Lung (tissue), 12 donors: Measurements from ENCODE around the gene CST8. TPM values are rescaled to one million over a fixed set of nuclear protein-coding genes. Genes with fewer than 3 reads are reported as not detected.

Source experiments
- ATAC-seq: fragments of 200-7000 bp; cut with Tn5 transposase; one replicate; pipeline ENCODE4 v1.9.1; 2020; ENCODE audit warnings: moderate number of reproducible peaks; ENCODE audit not compliant: insufficient read depth, low FRiP score
- DNase-seq, 3 donors: peaks; one replicate each; pipeline ENCODE4 v3.0.0-alpha.2; 2013 to 2017
- H3K27ac ChIP-seq, 2 donors: one replicate each; pipeline ENCODE4 v1.5.1; 2013; ENCODE audit warnings: mild to moderate bottlenecking in 2 of 2, moderate library complexity in 2 of 2, control low read depth in 1 of 2, inconsistent platforms in 1 of 2, low read depth in 1 of 2, low read length in 1 of 2
- H3K27me3 ChIP-seq, 3 donors: one replicate each; pipeline ENCODE4 v1.5.1; 2013; ENCODE audit warnings: low read length in 2 of 3; ENCODE audit not compliant: control insufficient read depth in 3 of 3, insufficient read depth in 3 of 3
- H3K36me3 ChIP-seq, 4 donors: one replicate each; pipeline ENCODE4 v1.5.1; 2013; ENCODE audit warnings: low read length in 4 of 4, mild to moderate bottlenecking in 1 of 4, moderate library complexity in 1 of 4; ENCODE audit not compliant: control insufficient read depth in 4 of 4, insufficient read depth in 4 of 4
- H3K4me1 ChIP-seq, 5 donors: one replicate each; pipeline ENCODE4 v1.5.1; 2013; ENCODE audit warnings: low read length in 5 of 5, mild to moderate bottlenecking in 2 of 5, moderate library complexity in 1 of 5; ENCODE audit not compliant: control insufficient read depth in 5 of 5, insufficient read depth in 5 of 5
- H3K4me3 ChIP-seq: one replicate; pipeline ENCODE4 v1.5.1; 2013; ENCODE audit warnings: mild to moderate bottlenecking, control low read depth, moderate library complexity
- H3K9ac ChIP-seq, 2 donors: one replicate each; pipeline ENCODE4 v1.5.1; 2013; ENCODE audit warnings: low read length in 2 of 2, control low read depth in 1 of 2; ENCODE audit not compliant: insufficient read depth in 1 of 2
- H3K9me3 ChIP-seq, 4 donors: one replicate each; pipeline ENCODE4 v1.5.1; 2013; ENCODE audit warnings: low read length in 3 of 4, mild to moderate bottlenecking in 1 of 4, moderate library complexity in 1 of 4; ENCODE audit not compliant: control insufficient read depth in 4 of 4, insufficient read depth in 3 of 4
- WGBS, 2 donors: extraction: QIAGEN DNeasy Blood & Tissue Kit; methylation state at CpG; one replicate each; pipeline ENCODE4 v1.1.7; 2013; 5-methylcytosine and 5-hydroxymethylcytosine counted together
- polyA plus RNA-seq, 2 donors: library from polyadenylated mRNA; stranded (reverse); fragments of 200-250 nt; gene quantifications; one replicate each; pipeline ENCODE4 v1.2.1, GENCODE V29; 2013
- total RNA-seq, 2 donors: library from RNA; depleted of rRNA in 1 of 2; stranded (reverse); fragments of >200 nt in 1 of 2; gene quantifications; one replicate each; pipeline ENCODE4 v1.2.1, GENCODE V29; 2014 to 2021
- TF ChIP-seq, protein P1 (sequence below): IDR thresholded peaks from 2 replicates; pipeline ENCODE4 v1.5.1; 2012; ENCODE audit warnings: mild to moderate bottlenecking; ENCODE audit errors: control extremely low read depth, extremely low read depth
- donor health status: control.
- donor health status: control.
- donor health status: Bipolar disorder and iron deficiency.
- donor health status: healthy.
- donor health status: DM: yes; HTN: yes; CAD: no.

CST8 gene
- total and polyA plus RNA-seq, 4 donors: not detected

DNA sequence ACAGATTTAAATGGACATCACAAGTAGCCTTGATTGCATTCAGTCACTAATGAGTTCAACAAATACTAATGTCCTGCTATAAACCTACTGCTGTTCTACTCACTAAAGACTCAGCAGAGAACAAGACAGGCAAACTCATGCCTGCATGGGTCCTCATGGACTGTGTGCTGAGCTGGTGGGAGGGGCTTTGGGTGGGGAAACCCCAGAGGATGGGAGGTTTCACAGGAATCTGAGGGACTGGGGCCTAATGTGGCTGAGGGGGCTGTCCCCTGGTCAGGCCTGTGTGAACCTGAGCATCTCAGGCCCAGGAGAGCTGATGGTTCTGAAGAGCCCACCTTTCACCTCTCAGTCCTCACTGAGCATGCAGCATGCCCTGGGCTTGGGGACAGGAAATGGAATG is 1.4 kb downstream of the CST8 start:
- no peaks in the 10 kb centered on the region for H3K4me1 ChIP-seq
- H3K4me3 ChIP-seq: no peak overlapping the region
- H3K27ac ChIP-seq: no peak overlapping the region
- ATAC-seq (peak; percentile 27), DNase-seq (no peak)
- H3K9ac ChIP-seq: no peak overlapping the region
- H3K9me3 ChIP-seq: peaks cover 0 to 2% (median 0%) of the 10 kb centered on the region in 4 donors
- TF ChIP-seq, protein P1, sequence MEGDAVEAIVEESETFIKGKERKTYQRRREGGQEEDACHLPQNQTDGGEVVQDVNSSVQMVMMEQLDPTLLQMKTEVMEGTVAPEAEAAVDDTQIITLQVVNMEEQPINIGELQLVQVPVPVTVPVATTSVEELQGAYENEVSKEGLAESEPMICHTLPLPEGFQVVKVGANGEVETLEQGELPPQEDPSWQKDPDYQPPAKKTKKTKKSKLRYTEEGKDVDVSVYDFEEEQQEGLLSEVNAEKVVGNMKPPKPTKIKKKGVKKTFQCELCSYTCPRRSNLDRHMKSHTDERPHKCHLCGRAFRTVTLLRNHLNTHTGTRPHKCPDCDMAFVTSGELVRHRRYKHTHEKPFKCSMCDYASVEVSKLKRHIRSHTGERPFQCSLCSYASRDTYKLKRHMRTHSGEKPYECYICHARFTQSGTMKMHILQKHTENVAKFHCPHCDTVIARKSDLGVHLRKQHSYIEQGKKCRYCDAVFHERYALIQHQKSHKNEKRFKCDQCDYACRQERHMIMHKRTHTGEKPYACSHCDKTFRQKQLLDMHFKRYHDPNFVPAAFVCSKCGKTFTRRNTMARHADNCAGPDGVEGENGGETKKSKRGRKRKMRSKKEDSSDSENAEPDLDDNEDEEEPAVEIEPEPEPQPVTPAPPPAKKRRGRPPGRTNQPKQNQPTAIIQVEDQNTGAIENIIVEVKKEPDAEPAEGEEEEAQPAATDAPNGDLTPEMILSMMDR: no peak
- no peaks in the 10 kb centered on the region for H3K36me3 ChIP-seq
- no peaks in the 10 kb centered on the region for H3K27me3 ChIP-seq

DNA sequence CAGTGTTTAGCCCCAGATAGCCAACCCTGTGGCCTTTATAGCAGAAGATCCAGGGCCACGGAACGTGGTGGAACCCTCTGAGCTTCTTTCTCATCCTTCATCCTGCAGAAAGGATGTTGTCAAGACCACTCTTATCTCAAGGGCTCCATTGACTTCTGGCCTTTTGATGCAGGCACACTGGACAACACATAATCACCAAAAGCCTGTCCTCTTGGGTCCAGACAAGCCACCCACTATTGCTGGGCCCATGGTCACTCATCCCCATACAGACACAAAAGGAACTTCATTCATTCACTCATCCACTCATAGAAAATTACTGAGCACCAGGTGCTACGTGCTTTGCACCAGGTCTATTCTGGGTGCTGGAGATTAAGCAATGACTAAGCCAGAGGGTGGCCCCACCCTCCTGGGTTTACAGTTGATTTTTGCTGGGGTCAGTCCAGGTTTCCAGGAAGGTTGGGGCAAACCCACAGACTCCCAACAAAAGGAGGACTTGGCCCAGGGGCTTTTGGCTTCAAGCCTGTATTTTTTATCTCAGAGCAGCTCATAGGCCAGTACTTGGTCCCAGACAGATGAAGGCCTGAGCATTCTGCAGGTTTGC is 2.4 kb downstream of the CST8 start:
- no peaks in the 10 kb centered on the region for H3K27me3 ChIP-seq
- ATAC-seq (no peak), DNase-seq (no peak)
- H3K4me3 ChIP-seq: no peak overlapping the region
- H3K27ac ChIP-seq: no peak overlapping the region
- no peak overlapping the region for H3K9ac ChIP-seq
- TF ChIP-seq, protein P1: no peak
- H3K36me3 ChIP-seq: no peaks in the 10 kb centered on the region
- WGBS, 2 donors: 78 to 79% methylated on average over 3 of the region's 3 CpGs
- no peaks in the 10 kb centered on the region for H3K4me1 ChIP-seq
- peaks cover 0 to 2% (median 0%) of the 10 kb centered on the region in 4 donors for H3K9me3 ChIP-seq

DNA sequence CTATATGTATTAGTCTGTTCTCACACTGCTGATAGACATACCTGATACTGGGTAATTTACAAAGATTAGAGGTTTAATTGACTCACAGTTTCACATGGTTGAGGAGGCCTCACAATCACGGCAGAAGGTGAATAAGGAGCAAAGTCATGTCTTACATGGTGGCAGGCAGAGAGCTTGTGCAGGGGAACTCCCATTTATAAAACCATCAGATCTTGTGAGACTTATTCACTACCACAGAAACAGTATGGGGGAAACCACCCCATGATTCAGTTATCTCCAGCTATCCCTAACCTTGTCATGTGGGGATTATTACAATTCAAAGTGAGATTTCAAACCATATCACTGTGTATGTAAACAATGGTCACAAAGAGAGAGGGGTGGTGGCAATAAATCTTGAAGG is 6.6 kb downstream of the CST8 start:
- ATAC-seq: no peak
- Histone ChIP-seq H3K4me1 (peaks cover 0 to 4% (median 0%) of the 10 kb centered on the region in 5 donors), H3K27me3 (no peaks in the 10 kb centered on the region), H3K9ac (no peak overlapping the region), H3K36me3 (no peaks in the 10 kb centered on the region), H3K27ac (no peak overlapping the region), H3K4me3 (no peak overlapping the region), H3K9me3 (peaks cover 0 to 3% (median 0%) of the 10 kb centered on the region in 4 donors)
- TF ChIP-seq, protein P1: no peak
- 78 to 91% methylated on average over 1 of the region's 1 CpG for WGBS, 2 donors
- no peak for DNase-seq

DNA sequence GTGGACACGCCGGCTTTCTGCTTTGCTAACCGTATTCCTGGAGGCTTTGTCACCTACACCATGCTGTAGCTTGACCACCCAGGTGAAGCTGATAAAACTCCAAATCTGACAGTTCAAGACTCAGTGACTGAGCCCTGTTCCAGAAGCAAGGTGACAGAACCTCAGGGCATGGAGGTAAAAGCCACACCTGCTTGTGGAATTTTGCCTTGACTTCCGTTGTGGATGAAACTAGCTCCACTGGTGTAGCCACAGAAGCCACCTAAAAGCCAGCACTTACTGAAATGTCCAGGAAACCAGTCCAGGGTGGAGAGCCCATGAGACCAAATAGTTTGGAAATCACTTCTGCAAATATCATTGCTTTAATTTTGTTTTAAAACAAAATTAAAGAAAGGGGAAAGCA is 11.0 kb downstream of the CST8 start:
- H3K36me3 ChIP-seq: no peaks in the 10 kb centered on the region
- H3K9ac ChIP-seq: no peak overlapping the region
- TF ChIP-seq, protein P1: no peak
- DNase-seq (no peak), ATAC-seq (no peak)
- H3K4me3 ChIP-seq: no peak overlapping the region
- H3K27me3 ChIP-seq: no peaks in the 10 kb centered on the region
- H3K4me1 ChIP-seq: peaks cover 0 to 4% (median 0%) of the 10 kb centered on the region in 5 donors
- WGBS, 2 donors: 89 to 92% methylated on average over 4 of the region's 4 CpGs
- no peak overlapping the region for H3K27ac ChIP-seq
- H3K9me3 ChIP-seq: peaks cover 0 to 3% (median 0%) of the 10 kb centered on the region in 4 donors
